CD4-positive, alpha-beta T cell treated with Interleukin-15 for 4 hours (primary cell): Measurements from ENCODE around the gene CELF5.
A peak's percentile ranks its signal among the peaks of the same experiment; 100 is the strongest.
"Not testable (repeated sequence)": the region's sequence is repeated elsewhere in the genome, so short reads cannot be mapped to it uniquely, and the experiment has no call there.

Experiments used
- DNase-seq: peaks from one replicate; pipeline ENCODE4 v3.0.0-alpha.2; 2020; ENCODE audit warnings: low spot score

The CELF5 gene

GRCh38 chr19:3274245-3274941 lies 49.9 kb downstream of the CELF5 start:
- DNase-seq = no peak

- peak; percentile 22 for DNase-seq
Observed at GRCh38 chr19:3274942-3275582, 50.6 kb downstream of the CELF5 start.

GRCh38 chr19:3275583-3276340 lies 51.3 kb downstream of the CELF5 start:
- peak; percentile 91 for DNase-seq

GRCh38 chr19:3276341-3276799 lies 51.9 kb downstream of the CELF5 start:
- DNase-seq = peak; percentile 40

- DNase-seq = no peak
Observed at GRCh38 chr19:3277649-3278048, 53.2 kb downstream of the CELF5 start.

GRCh38 chr19:3278294-3278693 lies 53.8 kb downstream of the CELF5 start:
- no peak for DNase-seq

GRCh38 chr19:3278749-3279148 lies 54.3 kb downstream of the CELF5 start:
- no peak for DNase-seq

- DNase-seq = no peak
Observed at GRCh38 chr19:3279306-3279705, 54.8 kb downstream of the CELF5 start.

- DNase-seq = no peak
Observed at GRCh38 chr19:3281026-3281425, 56.6 kb downstream of the CELF5 start.

GRCh38 chr19:3282155-3282554 lies 57.7 kb downstream of the CELF5 start:
- no peak for DNase-seq

GRCh38 chr19:3282564-3282963 lies 58.1 kb downstream of the CELF5 start:
- DNase-seq = no peak

- DNase-seq = no peak
Observed at GRCh38 chr19:3283246-3283751, 58.8 kb downstream of the CELF5 start.

- DNase-seq = no peak
Observed at GRCh38 chr19:3283886-3284657, 59.6 kb downstream of the CELF5 start.

- peak; percentile 39 for DNase-seq
Observed at GRCh38 chr19:3284759-3285646, 60.5 kb downstream of the CELF5 start.

- DNase-seq = no peak
Observed at GRCh38 chr19:3285647-3286176, 61.3 kb downstream of the CELF5 start.

GRCh38 chr19:3287814-3288213 lies 63.4 kb downstream of the CELF5 start:
- no peak for DNase-seq

GRCh38 chr19:3288437-3288836 lies 64.0 kb downstream of the CELF5 start:
- DNase-seq = not testable (repeated sequence)

GRCh38 chr19:3289971-3290569 lies 65.6 kb downstream of the CELF5 start:
- DNase-seq = no peak

- DNase-seq = not testable (repeated sequence)
Observed at GRCh38 chr19:3290858-3291257, 66.4 kb downstream of the CELF5 start.

- DNase-seq = no peak
Observed at GRCh38 chr19:3291644-3292043, 67.2 kb downstream of the CELF5 start.
